CD4-positive, alpha-beta T cell (primary cell): Measurements from ENCODE around the gene LMX1B. TPM values are rescaled to one million over a fixed set of nuclear protein-coding genes. Genes with fewer than 3 reads are reported as not detected.
A peak's percentile ranks its signal among the peaks of the same experiment; 100 is the strongest.

Source experiments
- ATAC-seq: fragments of 200-7000 bp; cut with Tn5 transposase; one replicate; pipeline ENCODE4 v1.10.0; 2022; ENCODE audit warnings: mild to moderate bottlenecking; ENCODE audit not compliant: poor library complexity
- CTCF ChIA-PET: fragments of 350-600 bp; sonication (Branson Sonifier 250); formaldehyde crosslinking; loops from one replicate; lab custom pipeline; 2021; ENCODE audit warnings: antibody characterized with exemption, inconsistent platforms; lab: Charles Lee
- POLR2A ChIA-PET: fragments of 350-600 bp; sonication (Branson Sonifier 250); formaldehyde crosslinking; loops from one replicate; lab custom pipeline; 2021; ENCODE audit warnings: antibody characterized with exemption, inconsistent platforms; lab: Charles Lee
- DNase-seq, 14 experiments: peaks; one replicate each; pipeline ENCODE4 v3.0.0-alpha.2; 2013 to 2020; ENCODE audit warnings: mixed read lengths in 2 of 14
- H3K27ac ChIP-seq, 2 donors: one replicate each; pipeline versions ENCODE4 v1.5.1 to v1.7.0; 2013; ENCODE audit warnings: low read length in 2 of 2, low read depth in 1 of 2, mild to moderate bottlenecking in 1 of 2
- H3K27me3 ChIP-seq, 2 experiments: 1 replicate in 1 of 2; 2 replicates in 1 of 2; pipeline versions ENCODE4 v1.6.1 to v1.7.0; 2013; ENCODE audit warnings: low read length in 2 of 2, control low read depth in 1 of 2, mild to moderate bottlenecking in 1 of 2, moderate library complexity in 1 of 2; ENCODE audit not compliant: insufficient read depth in 2 of 2, control insufficient read depth in 1 of 2
- H3K36me3 ChIP-seq: one replicate; pipeline ENCODE4 v1.6.1; 2013; ENCODE audit warnings: low read length, control low read depth; ENCODE audit not compliant: insufficient read depth
- H3K4me1 ChIP-seq: one replicate; pipeline ENCODE4 v1.6.1; 2013; ENCODE audit warnings: low read length, control low read depth; ENCODE audit not compliant: insufficient read depth
- H3K4me3 ChIP-seq: one replicate; pipeline ENCODE4 v1.5.1; 2013; ENCODE audit warnings: mild to moderate bottlenecking, low read length, moderate library complexity
- H3K9me3 ChIP-seq, 2 experiments: 1 replicate in 1 of 2; 2 replicates in 1 of 2; pipeline versions ENCODE4 v1.6.1 to v1.7.0; 2013; ENCODE audit warnings: low read length in 2 of 2, mild to moderate bottlenecking in 2 of 2, control low read depth in 1 of 2, moderate library complexity in 1 of 2; ENCODE audit not compliant: control insufficient read depth in 1 of 2, insufficient read depth in 1 of 2
- H3K27ac Mint-ChIP-seq: one replicate; pipeline ENCODE4 v1.8.0; 2020; ENCODE audit warnings: mixed read lengths
- H3K27me3 Mint-ChIP-seq: one replicate; pipeline ENCODE4 v1.8.0; 2021; ENCODE audit warnings: mixed read lengths
- H3K36me3 Mint-ChIP-seq: one replicate; pipeline ENCODE4 v1.8.0; 2021; ENCODE audit warnings: low read depth, mixed read lengths
- H3K4me1 Mint-ChIP-seq: one replicate; pipeline ENCODE4 v1.8.0; 2021; ENCODE audit warnings: low read depth, mixed read lengths
- H3K4me3 Mint-ChIP-seq: one replicate; pipeline ENCODE4 v1.8.0; 2020; ENCODE audit warnings: mild to moderate bottlenecking, mixed read lengths
- H3K9me3 Mint-ChIP-seq: one replicate; pipeline ENCODE4 v1.8.0; 2020; ENCODE audit warnings: mixed read lengths
- intact Hi-C, 2 experiments: fragments of 100-400 bp; cut with DNase I in 1 of 2; cut with micrococcal nuclease in 1 of 2; formaldehyde crosslinking; loops; one replicate each; pipeline versions ENCODE4 v1.15.1 to v1.9.0; 2023 to 2025; cut with DNase I, micrococcal nuclease
- total RNA-seq, 174 experiments: library from RNA in 2 of 174; stranded (reverse) in 2 of 174; gene quantifications; one replicate each; pipeline ENCODE4 v1.2.3 and lab custom pipeline; 2021 to 2026
- TF ChIP-seq, protein P1 (sequence below): fragments of 200-600 bp; IDR thresholded peaks from one replicate; pipeline ENCODE4 v1.8.0; 2022; ENCODE audit warnings: antibody characterized with exemption, mild to moderate bottlenecking

Gene LMX1B
- total RNA-seq, 2 experiments from 2014 or later, result not detected

- Mint-ChIP-seq H3K27me3 (peaks cover 75% of the 10 kb centered on the region), H3K4me3 (peak overlapping the region; percentile 79), H3K4me1 (peaks cover 22% of the 10 kb centered on the region), H3K9me3 (no peaks in the 10 kb centered on the region), H3K27ac (no peak overlapping the region), H3K36me3 (no peaks in the 10 kb centered on the region)
- Histone ChIP-seq H3K36me3 (no peaks in the 10 kb centered on the region), H3K4me3 (peak overlapping the region; percentile 24), H3K27ac (no peak overlapping the region), H3K27me3 (peaks cover 68 to 86% of the 10 kb centered on the region in 2 experiments), H3K9me3 (peaks cover 0 to 13% of the 10 kb centered on the region in 2 experiments), H3K4me1 (peaks cover 33% of the 10 kb centered on the region)
- POLR2A ChIA-PET, result no interaction called here
- intact Hi-C loops, result loop anchor here in 1 of 2 experiments (5.0 to 10.0 kb wide), 2 partner anchors 82 to 169 kb away; no protein-coding TSS in a partner anchor
- ATAC-seq (no peak), DNase-seq (no peak)
- TF ChIP-seq, protein P1, sequence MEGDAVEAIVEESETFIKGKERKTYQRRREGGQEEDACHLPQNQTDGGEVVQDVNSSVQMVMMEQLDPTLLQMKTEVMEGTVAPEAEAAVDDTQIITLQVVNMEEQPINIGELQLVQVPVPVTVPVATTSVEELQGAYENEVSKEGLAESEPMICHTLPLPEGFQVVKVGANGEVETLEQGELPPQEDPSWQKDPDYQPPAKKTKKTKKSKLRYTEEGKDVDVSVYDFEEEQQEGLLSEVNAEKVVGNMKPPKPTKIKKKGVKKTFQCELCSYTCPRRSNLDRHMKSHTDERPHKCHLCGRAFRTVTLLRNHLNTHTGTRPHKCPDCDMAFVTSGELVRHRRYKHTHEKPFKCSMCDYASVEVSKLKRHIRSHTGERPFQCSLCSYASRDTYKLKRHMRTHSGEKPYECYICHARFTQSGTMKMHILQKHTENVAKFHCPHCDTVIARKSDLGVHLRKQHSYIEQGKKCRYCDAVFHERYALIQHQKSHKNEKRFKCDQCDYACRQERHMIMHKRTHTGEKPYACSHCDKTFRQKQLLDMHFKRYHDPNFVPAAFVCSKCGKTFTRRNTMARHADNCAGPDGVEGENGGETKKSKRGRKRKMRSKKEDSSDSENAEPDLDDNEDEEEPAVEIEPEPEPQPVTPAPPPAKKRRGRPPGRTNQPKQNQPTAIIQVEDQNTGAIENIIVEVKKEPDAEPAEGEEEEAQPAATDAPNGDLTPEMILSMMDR, result no peak
- CTCF ChIA-PET, result no interaction called here
These were observed 701 bp upstream of the LMX1B start for GRCh38 chr9:126612813-126613641.

DNA sequence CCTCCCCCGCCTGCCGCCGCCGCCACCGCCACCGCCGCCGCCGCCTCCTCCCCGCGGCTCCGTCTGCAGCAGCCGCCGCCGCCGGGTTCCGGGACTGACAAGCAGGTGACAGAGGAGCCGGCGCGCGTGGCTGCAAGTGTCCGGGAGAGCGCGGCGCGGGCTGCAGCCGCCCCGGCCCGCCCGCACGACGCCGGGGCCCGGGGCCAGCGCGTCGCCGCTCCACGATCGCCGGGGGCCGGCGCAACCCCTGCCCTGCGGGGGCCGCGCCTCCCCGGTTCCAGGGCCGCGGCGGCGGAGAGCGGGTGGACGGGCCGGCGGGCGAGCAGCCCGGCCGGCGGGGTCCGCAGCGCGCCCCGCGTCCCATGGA lies 343 bp downstream of the LMX1B start:
- H3K4me3 Mint-ChIP-seq, result no peak overlapping the region
- ATAC-seq, result no peak

GRCh38 chr9:126614455-126615244 lies 922 bp downstream of the LMX1B start:
- Histone ChIP-seq H3K4me3 (no peak overlapping the region), H3K9me3 (peaks cover 0 to 20% of the 10 kb centered on the region in 2 experiments), H3K36me3 (no peaks in the 10 kb centered on the region), H3K27me3 (peaks cover 66 to 86% of the 10 kb centered on the region in 2 experiments), H3K4me1 (peaks cover 33% of the 10 kb centered on the region), H3K27ac (no peak overlapping the region)
- peak overlapping the region; percentile 76 for H3K4me3 Mint-ChIP-seq
- ATAC-seq (no peak), DNase-seq (no peak)
- peaks cover 28% of the 10 kb centered on the region for H3K4me1 Mint-ChIP-seq
- H3K27ac Mint-ChIP-seq, result no peak overlapping the region
- ChIA-PET POLR2A (interaction anchor here (0.6 kb wide), 1 partner anchor 228 kb away, joined by 3 read pairs; no protein-coding TSS in a partner anchor), CTCF (no interaction called here)
- TF ChIP-seq, protein P1, result no peak
- H3K9me3 Mint-ChIP-seq, result no peaks in the 10 kb centered on the region
- H3K36me3 Mint-ChIP-seq, result no peaks in the 10 kb centered on the region
- intact Hi-C loops, result loop anchor here in 1 of 2 experiments (5.0 to 10.0 kb wide), 2 partner anchors 80 to 168 kb away; no protein-coding TSS in a partner anchor
- H3K27me3 Mint-ChIP-seq, result peaks cover 71% of the 10 kb centered on the region

More for the DNA sequence above, 343 bp downstream of the LMX1B start:
- peak in 4 of 14 experiments; percentile 13 to 46 (median 33) for DNase-seq
- peaks cover 67 to 86% of the 10 kb centered on the region in 2 experiments for H3K27me3 ChIP-seq
- peaks cover 0 to 14% of the 10 kb centered on the region in 2 experiments for H3K9me3 ChIP-seq
- Mint-ChIP-seq H3K36me3 (no peaks in the 10 kb centered on the region), H3K9me3 (no peaks in the 10 kb centered on the region), H3K27ac (no peak overlapping the region), H3K27me3 (peaks cover 71% of the 10 kb centered on the region), H3K4me1 (peaks cover 28% of the 10 kb centered on the region)
- CTCF ChIA-PET, result no interaction called here
- TF ChIP-seq, protein P1, result no peak
- H3K4me1 ChIP-seq, result peaks cover 33% of the 10 kb centered on the region
- no peaks in the 10 kb centered on the region for H3K36me3 ChIP-seq
- H3K4me3 ChIP-seq, result no peak overlapping the region
- intact Hi-C loops, result loop anchor here in 1 of 2 experiments (5.0 to 10.0 kb wide), 2 partner anchors 81 to 168 kb away; no protein-coding TSS in a partner anchor
- POLR2A ChIA-PET, result no interaction called here
- H3K27ac ChIP-seq, result no peak overlapping the region
